ENCODE data around the gene OR2A42.
"Not testable (repeated sequence)": the region's sequence is repeated elsewhere in the genome, so short reads cannot be mapped to it uniquely, and the experiment has no call there.

DNA sequence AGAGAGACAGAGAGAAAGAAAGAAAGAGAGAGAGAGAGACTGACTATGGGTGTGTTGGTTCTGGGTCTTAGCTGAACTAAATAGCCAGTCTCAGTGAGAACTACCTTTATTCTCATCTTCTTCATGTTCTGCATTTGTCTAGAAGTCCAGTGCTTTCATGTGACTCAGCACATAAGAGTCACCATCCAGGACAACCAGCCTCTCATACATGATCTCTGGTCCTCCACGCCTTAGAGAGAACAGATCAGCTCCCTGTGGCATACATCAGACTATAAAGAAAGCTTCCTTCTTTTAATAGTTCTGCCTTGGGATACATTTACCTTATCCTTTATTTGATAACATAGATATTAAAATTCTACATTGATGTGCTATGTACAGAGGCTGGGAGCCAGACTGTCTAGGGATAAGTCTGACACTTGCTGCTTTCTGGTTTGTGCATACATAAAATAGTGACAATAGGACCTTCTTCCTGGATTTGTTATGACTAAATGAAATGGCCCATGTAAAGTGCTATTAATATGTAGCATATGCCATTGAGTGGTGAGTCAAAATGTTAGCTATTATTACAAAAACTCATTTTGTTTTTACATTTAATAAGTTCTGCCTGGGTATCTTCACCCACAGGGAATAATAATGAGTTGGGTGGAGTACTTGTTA is 8.4 kb upstream of the OR2A42 start:
- TF ChIP-seq EZH2 (IDR thresholded peaks at IDR 0.05; ENCODE audit: insufficient read depth, poor library complexity, severe bottlenecking); EZH2phosphoT487 (IDR thresholded peaks at IDR 0.05; ENCODE audit: insufficient read depth, low read depth): not testable (repeated sequence)
